K562 (cell line): ENCODE measurements around the gene BBS5. TPM values are rescaled to one million over a fixed set of nuclear protein-coding genes. Genes with fewer than 3 reads are reported as not detected.

Experiments
- ARHGAP35 ChIP-seq: fragments of 450-650 bp; IDR thresholded peaks from 2 replicates; pipeline ENCODE4 v1.6.1; 2018; ENCODE audit not compliant: partially characterized antibody
- BRCA1 ChIP-seq, 2 experiments: fragments of 450-650 bp in 1 of 2; sonication (generic) in 1 of 2; formaldehyde crosslinking in 1 of 2; IDR thresholded peaks; 2 replicates each; pipeline versions ENCODE4 v1.5.0 to v1.6.1; 2017 to 2020; ENCODE audit warnings: mild to moderate bottlenecking in 1 of 2, missing genetic modification reagents in 1 of 2
- CBX3 ChIP-seq, 2 experiments: IDR thresholded peaks; 1 replicate in 1 of 2; 2 replicates in 1 of 2; pipeline ENCODE4 v1.6.1; 2012; ENCODE audit warnings: inconsistent platforms in 2 of 2, low read length in 2 of 2, borderline replicate concordance in 1 of 2, control low read depth in 1 of 2
- CSDE1 ChIP-seq, 2 experiments: fragments of 450-650 bp; IDR thresholded peaks; 2 replicates each; pipeline ENCODE4 v1.6.1; 2016; ENCODE audit warnings: mild to moderate bottlenecking in 1 of 2
- CTBP1 ChIP-seq: fragments of 450-650 bp; IDR thresholded peaks from 2 replicates; pipeline ENCODE4 v1.6.1; 2016; ENCODE audit warnings: borderline replicate concordance
- DEAF1 ChIP-seq: fragments of 450-650 bp; formaldehyde crosslinking; IDR thresholded peaks from 2 replicates; pipeline ENCODE4 v1.4.0; 2020; ENCODE audit warnings: mild to moderate bottlenecking, moderate library complexity
- ELK3 ChIP-seq: fragments of 450-650 bp; formaldehyde crosslinking; IDR thresholded peaks from 2 replicates; pipeline ENCODE4 v1.4.0; 2020; ENCODE audit warnings: mild to moderate bottlenecking
- GATAD2B ChIP-seq: fragments of 450-650 bp; IDR thresholded peaks from 2 replicates; pipeline ENCODE4 v1.6.1; 2017; ENCODE audit warnings: mild to moderate bottlenecking, borderline replicate concordance
- GTF2B ChIP-seq: IDR thresholded peaks from 2 replicates; pipeline ENCODE4 v1.6.1; 2011; ENCODE audit not compliant: insufficient read length; ENCODE audit errors: extremely low read depth
- HDAC2 ChIP-seq: fragments of 450-650 bp; IDR thresholded peaks from 2 replicates; pipeline ENCODE4 v1.6.1; 2016; ENCODE audit warnings: mild to moderate bottlenecking
- KHSRP ChIP-seq: fragments of 450-650 bp; IDR thresholded peaks from 2 replicates; pipeline ENCODE4 v1.6.1; 2017
- MAFG ChIP-seq: fragments of 450-650 bp; conservative IDR thresholded peaks from 2 replicates; pipeline ENCODE4 v1.6.1; 2016; ENCODE audit warnings: missing genetic modification characterization, missing compliant biosample characterization
- MEIS2 ChIP-seq: fragments of 450-650 bp; IDR thresholded peaks from 2 replicates; pipeline ENCODE4 v1.6.1; 2014; ENCODE audit warnings: mild to moderate bottlenecking; ENCODE audit not compliant: partially characterized antibody
- PHF8 ChIP-seq: fragments of 200-600 bp; sonication (generic); IDR thresholded peaks from 2 replicates; pipeline ENCODE4 v1.6.1; 2012; ENCODE audit warnings: mixed run types, mild to moderate bottlenecking, inconsistent platforms, low read length, moderate library complexity, borderline replicate concordance
- POLR2AphosphoS5 ChIP-seq: IDR thresholded peaks from 2 replicates; pipeline ENCODE4 v1.6.1; 2011; ENCODE audit warnings: mild to moderate bottlenecking, low read depth, low read length, moderate library complexity; ENCODE audit not compliant: control insufficient read depth, insufficient read depth
- SMARCE1 ChIP-seq: fragments of 450-650 bp; IDR thresholded peaks from 2 replicates; pipeline ENCODE4 v1.7.1; 2016; ENCODE audit warnings: mild to moderate bottlenecking
- TAF15 ChIP-seq: fragments of 200-400 bp; formaldehyde crosslinking; IDR thresholded peaks from 2 replicates; pipeline ENCODE4 v1.6.1; 2017; ENCODE audit warnings: mild to moderate bottlenecking, low read depth, low read length, moderate library complexity
- ZBTB7A ChIP-seq: IDR thresholded peaks from 2 replicates; pipeline ENCODE4 v1.6.1; 2011; ENCODE audit warnings: low read depth, mild to moderate bottlenecking, low read length, moderate library complexity, borderline replicate concordance; ENCODE audit not compliant: control insufficient read depth
- ZKSCAN3 ChIP-seq: fragments of 250-450 bp; sonication (Bioruptor Pico); IDR thresholded peaks from 2 replicates; pipeline ENCODE4 v1.4.0; 2020
- ZNF592 ChIP-seq: fragments of 450-650 bp; IDR thresholded peaks from 2 replicates; pipeline ENCODE4 v1.6.1; 2017; ENCODE audit warnings: antibody characterized with exemption, mild to moderate bottlenecking
- polyA plus RNA-seq, 8 experiments: library from polyadenylated mRNA; depleted of rRNA in 4 of 8; stranded (reverse) in 5 of 8; unstranded in 3 of 8; fragments of >200 nt; fragmentation: Nextera tagmentation in 2 of 8; fragmentation: Illumina TruSeq in 1 of 8; extraction: Ambion mirVana in 2 of 8; extraction: Trizol in 1 of 8; gene quantifications; 2 replicates each; pipeline versions ENCODE4 v1.2.1 to v1.2.3, GENCODE V29; 2011 to 2014; ENCODE audit warnings: inconsistent platforms in 1 of 8, missing spikeins in 1 of 8
- total RNA-seq, 7 experiments: library from RNA; depleted of rRNA in 6 of 7; stranded (reverse); fragments of >200 nt in 6 of 7; fragmentation: Illumina TruSeq in 2 of 7; extraction: Trizol in 2 of 7; gene quantifications; 2 replicates each; pipeline versions ENCODE4 v1.2.1 to v1.2.3, GENCODE V29; 2011 to 2021; ENCODE audit warnings: low replicate concordance in 1 of 7
- TF ChIP-seq, protein P1 (sequence below): fragments of 450-650 bp; IDR thresholded peaks from 2 replicates; pipeline ENCODE4 v1.6.1; 2016

The BBS5 gene
- total and polyA plus RNA-seq, 9 of the 15 experiments (the other 6 are each of a cell fraction or from before 2014, with no cell fraction given) = 0.48 to 6.9 (median 4.3) TPM

DNA sequence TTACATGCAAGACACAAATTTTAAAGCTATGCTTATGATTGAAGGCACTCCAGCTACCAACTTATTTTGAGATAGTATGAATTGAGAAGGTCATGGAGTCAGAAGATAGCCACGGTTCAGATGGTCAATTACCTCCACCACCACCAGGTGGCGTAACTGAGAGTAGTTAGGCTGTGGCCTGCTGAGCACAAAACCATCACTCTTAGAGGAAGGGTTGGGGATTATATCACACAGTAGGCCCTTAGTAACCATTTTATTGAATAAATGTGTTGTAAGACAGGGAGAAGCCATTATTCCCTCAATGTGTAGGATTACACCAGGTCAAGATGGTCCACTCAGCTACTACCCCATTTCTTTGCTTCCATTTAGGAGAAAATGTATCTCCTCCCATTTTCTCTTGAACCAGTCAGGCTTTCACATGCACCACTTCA, 49.0 kb downstream of the BBS5 start (continued):
- TF ChIP-seq ZBTB7A (no peak), TAF15 (no peak), GTF2B (no peak), BRCA1 (IDR thresholded peaks at IDR 0.05) (no peak), BRCA1 (CRISPR knock-in tag; IDR thresholded peaks at IDR 0.05) (no peak), GATAD2B (0 out of 2 replicates have a peak, but pooled peaks have one; percentile 43), CTBP1 (peak; percentile 51; the same call in 1 of the 2 replicates), MAFG (tag) (no peak), DEAF1 (CRISPR knock-in tag) (peak; percentile 59), POLR2AphosphoS5 (no peak), SMARCE1 (no peak), KHSRP (no peak), MEIS2 (peak; percentile 14), ZNF592 (0 out of 2 replicates have a peak, but pooled peaks have one; percentile 27), ZKSCAN3 (no peak), CSDE1 (IDR thresholded peaks at IDR 0.05) (peak in 1 of 2 experiments; percentile 4; a peak in 1 of 4 replicates), PHF8 (no peak), HDAC2 (no peak), ARHGAP35 (no peak), CBX3 (IDR thresholded peaks at IDR 0.05; ENCODE audit: borderline replicate concordance in 1 of 2, low read length in 2 of 2) (peak in 1 of 2 experiments; percentile 79; a peak in 1 of 3 replicates), ELK3 (no peak)
- TF ChIP-seq, protein P1, sequence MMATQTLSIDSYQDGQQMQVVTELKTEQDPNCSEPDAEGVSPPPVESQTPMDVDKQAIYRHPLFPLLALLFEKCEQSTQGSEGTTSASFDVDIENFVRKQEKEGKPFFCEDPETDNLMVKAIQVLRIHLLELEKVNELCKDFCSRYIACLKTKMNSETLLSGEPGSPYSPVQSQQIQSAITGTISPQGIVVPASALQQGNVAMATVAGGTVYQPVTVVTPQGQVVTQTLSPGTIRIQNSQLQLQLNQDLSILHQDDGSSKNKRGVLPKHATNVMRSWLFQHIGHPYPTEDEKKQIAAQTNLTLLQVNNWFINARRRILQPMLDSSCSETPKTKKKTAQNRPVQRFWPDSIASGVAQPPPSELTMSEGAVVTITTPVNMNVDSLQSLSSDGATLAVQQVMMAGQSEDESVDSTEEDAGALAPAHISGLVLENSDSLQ = no peak
